SK-N-SH (cell line): ENCODE results near the gene CTBP2.

Source experiments
- EZH2phosphoT487 ChIP-seq: fragments of 200-600 bp; sonication (generic); IDR thresholded peaks from 2 replicates; pipeline ENCODE4 v1.6.1; 2017; ENCODE audit warnings: low read depth, mixed run types, mild to moderate bottlenecking, antibody characterized with exemption, moderate library complexity, borderline replicate concordance
- GATA2 ChIP-seq: sonication (generic); formaldehyde crosslinking; IDR thresholded peaks from 2 replicates; pipeline ENCODE4 v1.5.0; 2020; ENCODE audit warnings: mild to moderate bottlenecking, missing genetic modification reagents
- TF ChIP-seq, protein P1 (sequence below): fragments of 200-600 bp; sonication (generic); IDR thresholded peaks from 2 replicates; pipeline ENCODE4 v1.6.1; 2017; ENCODE audit warnings: antibody characterized with exemption, mild to moderate bottlenecking, moderate library complexity

DNA sequence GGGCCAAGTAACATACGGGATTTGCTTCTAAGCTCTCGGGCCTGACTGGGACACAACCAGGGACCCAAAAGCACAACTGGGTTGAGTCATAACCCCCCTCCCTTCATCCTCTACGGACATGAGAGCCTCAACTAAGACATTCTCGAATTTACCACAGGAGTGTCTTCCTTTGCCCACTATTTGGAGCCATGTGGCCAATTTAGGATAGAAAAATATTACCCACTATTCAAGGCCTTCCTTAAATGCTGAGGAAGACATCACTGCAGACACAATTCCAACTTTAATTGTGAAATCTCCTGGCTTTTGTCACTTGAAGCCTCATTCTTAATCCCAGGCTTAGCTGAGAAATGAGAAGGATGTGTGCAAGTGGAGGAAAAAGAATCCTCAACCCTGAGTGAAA is 11.8 kb downstream of the CTBP2 start:
- TF ChIP-seq, protein P1, sequence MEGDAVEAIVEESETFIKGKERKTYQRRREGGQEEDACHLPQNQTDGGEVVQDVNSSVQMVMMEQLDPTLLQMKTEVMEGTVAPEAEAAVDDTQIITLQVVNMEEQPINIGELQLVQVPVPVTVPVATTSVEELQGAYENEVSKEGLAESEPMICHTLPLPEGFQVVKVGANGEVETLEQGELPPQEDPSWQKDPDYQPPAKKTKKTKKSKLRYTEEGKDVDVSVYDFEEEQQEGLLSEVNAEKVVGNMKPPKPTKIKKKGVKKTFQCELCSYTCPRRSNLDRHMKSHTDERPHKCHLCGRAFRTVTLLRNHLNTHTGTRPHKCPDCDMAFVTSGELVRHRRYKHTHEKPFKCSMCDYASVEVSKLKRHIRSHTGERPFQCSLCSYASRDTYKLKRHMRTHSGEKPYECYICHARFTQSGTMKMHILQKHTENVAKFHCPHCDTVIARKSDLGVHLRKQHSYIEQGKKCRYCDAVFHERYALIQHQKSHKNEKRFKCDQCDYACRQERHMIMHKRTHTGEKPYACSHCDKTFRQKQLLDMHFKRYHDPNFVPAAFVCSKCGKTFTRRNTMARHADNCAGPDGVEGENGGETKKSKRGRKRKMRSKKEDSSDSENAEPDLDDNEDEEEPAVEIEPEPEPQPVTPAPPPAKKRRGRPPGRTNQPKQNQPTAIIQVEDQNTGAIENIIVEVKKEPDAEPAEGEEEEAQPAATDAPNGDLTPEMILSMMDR: no peak
- TF ChIP-seq EZH2phosphoT487: no peak
- TF ChIP-seq GATA2 (CRISPR knock-in tag): no peak
